OCI-LY1 (cell line): ENCODE results near the gene FBXL4.

ENCODE experiments used
- H2AFZ ChIP-seq: fragments of 200-600 bp; sonication (generic), shearing (Covaris generic); 2 replicates; pipeline ENCODE4 v1.6.0; 2014; ENCODE audit warnings: antibody characterized with exemption, mild to moderate bottlenecking, low read length
- H3F3A ChIP-seq: fragments of 200-600 bp; sonication (generic), shearing (Covaris generic); 2 replicates; pipeline ENCODE4 v1.6.0; 2014; ENCODE audit warnings: mild to moderate bottlenecking, antibody characterized with exemption, low read length, moderate library complexity; ENCODE audit not compliant: insufficient read depth
- H3K27ac ChIP-seq: fragments of 200-600 bp; sonication (generic); 2 replicates; pipeline ENCODE4 v1.5.1; 2014; ENCODE audit warnings: low read length, mixed run types, mild to moderate bottlenecking, low read depth; ENCODE audit not compliant: poor library complexity, severe bottlenecking
- H3K27me3 ChIP-seq: fragments of 200-600 bp; sonication (generic); 2 replicates; pipeline ENCODE4 v1.6.0; 2014; ENCODE audit warnings: antibody characterized with exemption, mild to moderate bottlenecking, low read length, moderate library complexity; ENCODE audit not compliant: insufficient read depth
- H3K36me3 ChIP-seq: fragments of 200-600 bp; sonication (generic); 2 replicates; pipeline ENCODE4 v1.6.1; 2014; ENCODE audit warnings: mild to moderate bottlenecking, antibody characterized with exemption, low read length, moderate library complexity, mixed read lengths; ENCODE audit not compliant: insufficient read depth
- H3K4me1 ChIP-seq: fragments of 200-600 bp; sonication (generic); 2 replicates; pipeline ENCODE4 v1.5.1; 2014; ENCODE audit warnings: mild to moderate bottlenecking, low read length, moderate library complexity; ENCODE audit not compliant: insufficient read depth, severe bottlenecking
- H3K4me2 ChIP-seq: fragments of 200-600 bp; sonication (generic), shearing (Covaris generic); 2 replicates; pipeline ENCODE4 v1.6.1; 2014; ENCODE audit warnings: low read length
- H3K4me3 ChIP-seq: fragments of 200-600 bp; sonication (generic); 2 replicates; pipeline ENCODE4 v1.5.1; 2014; ENCODE audit warnings: low read length, low read depth, mild to moderate bottlenecking, mixed read lengths; ENCODE audit not compliant: poor library complexity, severe bottlenecking
- H3K79me2 ChIP-seq: fragments of 200-600 bp; shearing (Covaris generic); 2 replicates; pipeline ENCODE4 v1.6.1; 2016; ENCODE audit warnings: mixed run types, low read length, mixed read lengths; ENCODE audit not compliant: insufficient read depth
- H3K9ac ChIP-seq: fragments of 200-600 bp; sonication (generic), shearing (Covaris generic); 2 replicates; pipeline ENCODE4 v1.6.1; 2014; ENCODE audit warnings: mild to moderate bottlenecking, low read length, mixed read lengths
- H3K9me2 ChIP-seq: fragments of 200-600 bp; sonication (generic), shearing (Covaris generic); 2 replicates; pipeline ENCODE4 v1.6.1; 2014; ENCODE audit warnings: low read depth, mild to moderate bottlenecking, low read length, mixed read lengths
- H3K9me3 ChIP-seq: fragments of 200-600 bp; shearing (Covaris generic); 2 replicates; pipeline ENCODE4 v1.6.1; 2014; ENCODE audit warnings: low read length, mixed read lengths
- H4K20me1 ChIP-seq: fragments of 200-600 bp; sonication (generic), shearing (Covaris generic); 2 replicates; pipeline ENCODE4 v1.6.0; 2016; ENCODE audit warnings: mild to moderate bottlenecking, low read length; ENCODE audit not compliant: insufficient read depth
- CTCF ChIP-seq: fragments of 200-600 bp; sonication (generic), shearing (Covaris generic); IDR thresholded peaks from 2 replicates; pipeline ENCODE4 v1.5.1; 2017; ENCODE audit warnings: mild to moderate bottlenecking, antibody characterized with exemption, low read length, moderate library complexity, mixed read lengths
- EZH2 ChIP-seq: fragments of 200-600 bp; sonication (generic), shearing (Covaris generic); IDR thresholded peaks from 2 replicates; pipeline ENCODE4 v1.8.0; 2017; ENCODE audit warnings: borderline replicate concordance, mixed run types, mild to moderate bottlenecking, antibody characterized with exemption, low read length, moderate library complexity, mixed read lengths

Gene FBXL4

GRCh38 chr6:98885330-98885729 is 62.4 kb downstream of the FBXL4 start:
- H3F3A ChIP-seq = no peaks in the 10 kb centered on the region
- H3K9ac ChIP-seq = no peak overlapping the region
- no peak overlapping the region for H3K4me2 ChIP-seq
- no peak overlapping the region for H3K4me3 ChIP-seq
- H3K79me2 ChIP-seq = no peaks in the 10 kb centered on the region
- no peak overlapping the region for H3K27ac ChIP-seq
- no peaks in the 10 kb centered on the region for H3K9me3 ChIP-seq
- no peaks in the 10 kb centered on the region for H3K4me1 ChIP-seq
- H3K9me2 ChIP-seq = no peaks in the 10 kb centered on the region
- H3K27me3 ChIP-seq = no peaks in the 10 kb centered on the region
- H2AFZ ChIP-seq = no peak overlapping the region
- no peaks in the 10 kb centered on the region for H4K20me1 ChIP-seq
- peaks cover 22% of the 10 kb centered on the region for H3K36me3 ChIP-seq
- TF ChIP-seq EZH2 = no peak

- Histone ChIP-seq H3F3A (no peaks in the 10 kb centered on the region), H3K9me3 (no peaks in the 10 kb centered on the region), H3K9me2 (no peaks in the 10 kb centered on the region), H3K4me1 (no peaks in the 10 kb centered on the region), H3K27ac (no peak overlapping the region), H3K4me3 (no peak overlapping the region), H2AFZ (no peak overlapping the region), H3K36me3 (peaks cover 17% of the 10 kb centered on the region; the same call in 1 of the 2 replicates), H3K4me2 (no peak overlapping the region), H3K79me2 (no peaks in the 10 kb centered on the region), H3K27me3 (no peaks in the 10 kb centered on the region), H3K9ac (no peak overlapping the region), H4K20me1 (no peaks in the 10 kb centered on the region)
- TF ChIP-seq EZH2 (no peak), CTCF (no peak)
Observed at GRCh38 chr6:98880486-98880885, 67.3 kb downstream of the FBXL4 start.

- Histone ChIP-seq H3K4me1 (no peaks in the 10 kb centered on the region), H3K36me3 (peaks cover 27% of the 10 kb centered on the region), H3K79me2 (no peaks in the 10 kb centered on the region), H3F3A (no peaks in the 10 kb centered on the region), H3K27ac (no peak overlapping the region), H3K9me2 (no peaks in the 10 kb centered on the region), H3K27me3 (no peaks in the 10 kb centered on the region), H3K4me2 (no peak overlapping the region), H3K9ac (no peak overlapping the region), H3K9me3 (no peaks in the 10 kb centered on the region), H2AFZ (no peak overlapping the region), H3K4me3 (no peak overlapping the region), H4K20me1 (no peaks in the 10 kb centered on the region)
- no peak for TF ChIP-seq EZH2
- no peak for TF ChIP-seq CTCF
Observed at GRCh38 chr6:98877250-98877649, 70.5 kb downstream of the FBXL4 start.

GRCh38 chr6:98875375-98875774 is 72.4 kb downstream of the FBXL4 start:
- H3K79me2 ChIP-seq = no peaks in the 10 kb centered on the region

More at GRCh38 chr6:98875375-98875774, 72.4 kb downstream of the FBXL4 start:
- H3F3A ChIP-seq = no peaks in the 10 kb centered on the region
- H2AFZ ChIP-seq = no peak overlapping the region
- no peaks in the 10 kb centered on the region for H3K9me2 ChIP-seq
- no peak overlapping the region for H3K27ac ChIP-seq
- H4K20me1 ChIP-seq = no peaks in the 10 kb centered on the region
- no peaks in the 10 kb centered on the region for H3K4me1 ChIP-seq
- H3K9me3 ChIP-seq = no peaks in the 10 kb centered on the region
- TF ChIP-seq EZH2 = no peak
- TF ChIP-seq CTCF = no peak
- H3K9ac ChIP-seq = no peak overlapping the region
- H3K27me3 ChIP-seq = no peaks in the 10 kb centered on the region
- H3K36me3 ChIP-seq = peaks cover 39% of the 10 kb centered on the region
- H3K4me2 ChIP-seq = no peak overlapping the region
- H3K4me3 ChIP-seq = no peak overlapping the region
